Caco-2 (cell line): Measurements from ENCODE around the gene WWOX. TPM values are rescaled to one million over a fixed set of nuclear protein-coding genes. Genes with fewer than 3 reads are reported as not detected.

Source experiments
- BruUV-seq: library from RNA; stranded (reverse); fragments of 400-500 nt; replicated peaks from 2 replicates; lab custom pipeline; 2021; lab: Mats Ljungman, UMichigan
- CTCF ChIA-PET: fragments of 300-600 bp; sonication (Branson Sonifier 250); formaldehyde crosslinking; loops from one replicate; lab custom pipeline; 2022; ENCODE audit warnings: antibody characterized with exemption; lab: Charles Lee
- POLR2A ChIA-PET: fragments of 300-600 bp; sonication (Branson Sonifier 250); formaldehyde crosslinking; loops from one replicate; lab custom pipeline; 2022; ENCODE audit warnings: antibody characterized with exemption; lab: Charles Lee
- DNase-seq, 2 experiments: peaks; one replicate each; pipeline versions ENCODE4 v3.0.0 to v3.0.0-alpha.2; 2020 to 2022
- H3K27me3 ChIP-seq: replicated peaks from 2 replicates; pipeline ENCODE4 v1.6.0; 2011; ENCODE audit warnings: low read length; ENCODE audit not compliant: control insufficient read depth, insufficient read depth
- H3K36me3 ChIP-seq: 2 replicates; pipeline ENCODE4 v1.5.1; 2011; ENCODE audit warnings: low read length; ENCODE audit not compliant: control insufficient read depth, insufficient read depth
- H3K4me1 ChIP-seq: fragments of 250-450 bp; sonication (Bioruptor Pico); 2 replicates; pipeline ENCODE4 v1.5.1; 2020; ENCODE audit warnings: mild to moderate bottlenecking
- H3K4me3 ChIP-seq: 2 replicates; pipeline ENCODE4 v1.5.1; 2011; ENCODE audit warnings: low read depth, mild to moderate bottlenecking, control low read depth, low read length
- H3K9me3 ChIP-seq: fragments of 250-450 bp; sonication (Bioruptor Pico); 2 replicates; pipeline ENCODE4 v1.5.1; 2020; ENCODE audit warnings: mild to moderate bottlenecking, moderate library complexity
- H3K27ac Mint-ChIP-seq: one replicate; pipeline ENCODE4 v1.8.0; 2022; ENCODE audit warnings: mixed read lengths; ENCODE audit not compliant: unreplicated experiment
- H3K27me3 Mint-ChIP-seq: one replicate; pipeline ENCODE4 v1.8.0; 2022; ENCODE audit warnings: mixed read lengths; ENCODE audit not compliant: insufficient read depth, unreplicated experiment
- H3K36me3 Mint-ChIP-seq: one replicate; pipeline ENCODE4 v1.8.0; 2022; ENCODE audit warnings: mild to moderate bottlenecking, mixed read lengths; ENCODE audit not compliant: insufficient read depth, unreplicated experiment
- H3K4me1 Mint-ChIP-seq: one replicate; pipeline ENCODE4 v1.8.0; 2022; ENCODE audit warnings: low read depth, mixed read lengths; ENCODE audit not compliant: unreplicated experiment
- H3K4me3 Mint-ChIP-seq: one replicate; pipeline ENCODE4 v1.8.0; 2022; ENCODE audit warnings: mild to moderate bottlenecking, moderate library complexity, mixed read lengths; ENCODE audit not compliant: unreplicated experiment
- H3K9me3 Mint-ChIP-seq: one replicate; pipeline ENCODE4 v1.8.0; 2022; ENCODE audit warnings: mixed read lengths; ENCODE audit not compliant: unreplicated experiment
- CTCF ChIP-seq, 2 experiments: fragments of 200-600 bp in 1 of 2; IDR thresholded peaks; 1 replicate in 1 of 2; 2 replicates in 1 of 2; pipeline versions ENCODE4 v1.5.1 to v1.8.0; 2011 to 2022; ENCODE audit warnings: antibody characterized with exemption in 1 of 2, control low read depth in 1 of 2, inconsistent platforms in 1 of 2, low read depth in 1 of 2, low read length in 1 of 2, mild to moderate bottlenecking in 1 of 2, moderate library complexity in 1 of 2; ENCODE audit not compliant: insufficient read depth in 1 of 2, severe bottlenecking in 1 of 2, unreplicated experiment in 1 of 2
- intact Hi-C: fragments of 100-400 bp; cut with micrococcal nuclease; formaldehyde crosslinking; loops from one replicate; pipeline ENCODE4 v1.10.0; 2022; ENCODE audit not compliant: unreplicated experiment
- total RNA-seq: library from RNA; stranded (reverse); gene quantifications from 2 replicates; pipeline ENCODE4 v1.2.3, GENCODE V29; 2022

The WWOX gene
- total RNA-seq, 1 experiment from 2014 or later = 45.0 TPM

- no peaks in the 10 kb centered on the region for H3K27me3 Mint-ChIP-seq
- no TSS peak for BruUV-seq
- no peaks in the 10 kb centered on the region for H3K36me3 Mint-ChIP-seq
- no peak overlapping the region for H3K27ac Mint-ChIP-seq
- no peak overlapping the region for H3K4me3 ChIP-seq
- ChIA-PET CTCF (no interaction called here), POLR2A (no interaction called here)
- H3K9me3 ChIP-seq = no peaks in the 10 kb centered on the region
- no peaks in the 10 kb centered on the region for H3K27me3 ChIP-seq
- H3K4me1 Mint-ChIP-seq = no peaks in the 10 kb centered on the region
- H3K4me3 Mint-ChIP-seq = no peak overlapping the region
- intact Hi-C loops = no loop called here
- no peaks in the 10 kb centered on the region for H3K4me1 ChIP-seq
- no peak for DNase-seq
- H3K36me3 ChIP-seq = no peaks in the 10 kb centered on the region
- no peak for TF ChIP-seq CTCF (IDR thresholded peaks at IDR 0.05; ENCODE audit: insufficient read depth in 1 of 2, low read depth in 1 of 2, low read length in 1 of 2, severe bottlenecking in 1 of 2, unreplicated experiment in 1 of 2)
- H3K9me3 Mint-ChIP-seq = peaks cover 9% of the 10 kb centered on the region
These were observed 175.3 kb downstream of the WWOX start for GRCh38 chr16:78274771-78275170.

- Histone ChIP-seq H3K27me3 (no peaks in the 10 kb centered on the region), H3K9me3 (no peaks in the 10 kb centered on the region), H3K4me1 (no peaks in the 10 kb centered on the region), H3K36me3 (no peaks in the 10 kb centered on the region), H3K4me3 (no peak overlapping the region)
- H3K27me3 Mint-ChIP-seq = no peaks in the 10 kb centered on the region
- POLR2A ChIA-PET = no interaction called here
- no peaks in the 10 kb centered on the region for H3K4me1 Mint-ChIP-seq
- no TSS peak for BruUV-seq
- DNase-seq = no peak
- no peaks in the 10 kb centered on the region for H3K36me3 Mint-ChIP-seq
- CTCF ChIA-PET = interaction anchor here (0.6 kb wide), 1 partner anchor 27 kb away, joined by 6 read pairs; no protein-coding TSS in a partner anchor
- H3K9me3 Mint-ChIP-seq = peaks cover 9% of the 10 kb centered on the region
- no peak overlapping the region for H3K27ac Mint-ChIP-seq
- intact Hi-C loops = no loop called here
- H3K4me3 Mint-ChIP-seq = no peak overlapping the region
- no peak for TF ChIP-seq CTCF (IDR thresholded peaks at IDR 0.05; ENCODE audit: insufficient read depth in 1 of 2, low read depth in 1 of 2, low read length in 1 of 2, severe bottlenecking in 1 of 2, unreplicated experiment in 1 of 2)
These were observed 176.0 kb downstream of the WWOX start for GRCh38 chr16:78275420-78275819.

GRCh38 chr16:78277321-78278055, 178.0 kb downstream of the WWOX start:
- CTCF ChIA-PET = no interaction called here

More at GRCh38 chr16:78277321-78278055, 178.0 kb downstream of the WWOX start:
- POLR2A ChIA-PET = interaction anchor here (0.5 to 0.8 kb wide), 2 partner anchors 15 to 223 kb away, joined by 4 to 5 read pairs; no protein-coding TSS in a partner anchor
- Histone ChIP-seq H3K4me3 (no peak overlapping the region), H3K9me3 (no peaks in the 10 kb centered on the region), H3K36me3 (no peaks in the 10 kb centered on the region), H3K4me1 (no peaks in the 10 kb centered on the region), H3K27me3 (no peaks in the 10 kb centered on the region)
- no peaks in the 10 kb centered on the region for H3K4me1 Mint-ChIP-seq
- no peak for TF ChIP-seq CTCF (IDR thresholded peaks at IDR 0.05; ENCODE audit: insufficient read depth in 1 of 2, low read depth in 1 of 2, low read length in 1 of 2, severe bottlenecking in 1 of 2, unreplicated experiment in 1 of 2)
- H3K27me3 Mint-ChIP-seq = no peaks in the 10 kb centered on the region
- no peaks in the 10 kb centered on the region for H3K36me3 Mint-ChIP-seq
- no peak overlapping the region for H3K27ac Mint-ChIP-seq
- H3K9me3 Mint-ChIP-seq = peaks cover 9% of the 10 kb centered on the region
- H3K4me3 Mint-ChIP-seq = no peak overlapping the region
- DNase-seq = no peak
- BruUV-seq = no TSS peak
- intact Hi-C loops = no loop called here
